Vagina (tissue), 2 donors: ENCODE data around the gene GPBP1.

ENCODE experiments used
- POLR2A ChIP-seq, 2 donors: fragments of 450-650 bp; IDR thresholded peaks; one replicate each; pipeline ENCODE4 v1.6.1; 2017; ENCODE audit warnings: antibody characterized with exemption in 2 of 2, mild to moderate bottlenecking in 2 of 2, moderate library complexity in 2 of 2
- TF ChIP-seq, protein P1 (sequence below), 3 experiments: fragments of 450-650 bp in 2 of 3; fragments of 200-600 bp in 1 of 3; sonication (generic) in 1 of 3; IDR thresholded peaks; one replicate each; pipeline ENCODE4 v1.5.1; 2017 to 2019; ENCODE audit warnings: antibody characterized with exemption in 3 of 3, mild to moderate bottlenecking in 2 of 3, moderate library complexity in 2 of 3

- TF ChIP-seq, protein P1, sequence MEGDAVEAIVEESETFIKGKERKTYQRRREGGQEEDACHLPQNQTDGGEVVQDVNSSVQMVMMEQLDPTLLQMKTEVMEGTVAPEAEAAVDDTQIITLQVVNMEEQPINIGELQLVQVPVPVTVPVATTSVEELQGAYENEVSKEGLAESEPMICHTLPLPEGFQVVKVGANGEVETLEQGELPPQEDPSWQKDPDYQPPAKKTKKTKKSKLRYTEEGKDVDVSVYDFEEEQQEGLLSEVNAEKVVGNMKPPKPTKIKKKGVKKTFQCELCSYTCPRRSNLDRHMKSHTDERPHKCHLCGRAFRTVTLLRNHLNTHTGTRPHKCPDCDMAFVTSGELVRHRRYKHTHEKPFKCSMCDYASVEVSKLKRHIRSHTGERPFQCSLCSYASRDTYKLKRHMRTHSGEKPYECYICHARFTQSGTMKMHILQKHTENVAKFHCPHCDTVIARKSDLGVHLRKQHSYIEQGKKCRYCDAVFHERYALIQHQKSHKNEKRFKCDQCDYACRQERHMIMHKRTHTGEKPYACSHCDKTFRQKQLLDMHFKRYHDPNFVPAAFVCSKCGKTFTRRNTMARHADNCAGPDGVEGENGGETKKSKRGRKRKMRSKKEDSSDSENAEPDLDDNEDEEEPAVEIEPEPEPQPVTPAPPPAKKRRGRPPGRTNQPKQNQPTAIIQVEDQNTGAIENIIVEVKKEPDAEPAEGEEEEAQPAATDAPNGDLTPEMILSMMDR (IDR thresholded peaks at IDR 0.05): no peak
- TF ChIP-seq POLR2A (IDR thresholded peaks at IDR 0.05): no peak
These were observed 126.1 kb downstream of the GPBP1 start for GRCh38 chr5:57299986-57300385.
